ENCODE measurements around the gene STAB1. TPM values are rescaled to one million over a fixed set of nuclear protein-coding genes. Genes with fewer than 3 reads are reported as not detected.
A peak's percentile ranks its signal among the peaks of the same experiment; 100 is the strongest.

Gene STAB1
- total and polyA plus RNA-seq, 2 of the 8 experiments (the other 6 are each of a cell fraction or from before 2014, with no cell fraction given), result 1.0 to 1.9 TPM

- H3K36me3 ChIP-seq (ENCODE audit: control insufficient read depth in 2 of 4, insufficient read depth in 4 of 4, low read length in 3 of 4), result peaks cover 4 to 15% (median 12%) of the 10 kb centered on the region in 4 experiments; a peak in 6 of 8 replicates
- no peak overlapping the region for H3K14ac ChIP-seq (ENCODE audit: insufficient read length)
- no peak overlapping the region for H2BK120ac ChIP-seq (replicated peaks; ENCODE audit: low read depth, low read length)
- no peaks in the 10 kb centered on the region for H3K79me2 ChIP-seq (ENCODE audit: control insufficient read depth in 1 of 2, insufficient read depth in 2 of 2, low read length in 2 of 2)
- no peak overlapping the region for H2BK12ac ChIP-seq (ENCODE audit: low read depth, low read length)
- H4K20me1 ChIP-seq (replicated peaks in 1 of 2; ENCODE audit: control insufficient read depth in 1 of 2, insufficient read depth in 2 of 2, low read length in 2 of 2), result peaks cover 0 to 7% of the 10 kb centered on the region in 2 experiments
- H3K27me3 ChIP-seq (replicated peaks in 1 of 4; ENCODE audit: control insufficient read depth in 3 of 4, extremely low read depth in 1 of 4, insufficient read depth in 3 of 4, low read length in 3 of 4), result no peaks in the 10 kb centered on the region; a peak in 2 of 7 replicates
- 88% methylated on average over 16 of the region's 16 CpGs; no CpG with 5 or more reads in 1 of the 2 experiments for WGBS, 2 experiments (ENCODE audit: extremely low coverage in 1 of 2, insufficient coverage in 1 of 2, insufficient read length in 1 of 2, insufficient replicate concordance in 2 of 2, low coverage in 1 of 2, low lambda C conversion rate in 2 of 2, missing lambda C conversion rate in 1 of 2)
- no peak overlapping the region for H3K27ac ChIP-seq (ENCODE audit: low read depth, low read length)
- POLR2A ChIA-PET (ENCODE audit: partially characterized antibody), result interaction anchor here (1.1 to 1.7 kb wide), 3 partner anchors 10 to 51 kb away, joined by 3 to 5 read pairs (median 3); no protein-coding TSS in a partner anchor
- no peak overlapping the region for H2BK5ac ChIP-seq (ENCODE audit: low read depth, low read length)
- H3K9me3 ChIP-seq (ENCODE audit: insufficient read depth in 2 of 2, low read depth in 1 of 2, low read length in 1 of 2), result no peaks in the 10 kb centered on the region
- no peak overlapping the region for H4K5ac ChIP-seq (ENCODE audit: insufficient read length, low read depth, low read length)
- H4K91ac ChIP-seq (replicated peaks; ENCODE audit: insufficient read length, low read length), result no peak overlapping the region
- H3K4ac ChIP-seq (replicated peaks; ENCODE audit: insufficient read length, low read depth, low read length), result no peak overlapping the region
- peak overlapping the region; percentile 4; the same call in 1 of the 2 replicates for H4K8ac ChIP-seq (ENCODE audit: extremely low read depth, insufficient read depth, low read length)
- H3K23me2 ChIP-seq (ENCODE audit: low read depth, low read length), result no peaks in the 10 kb centered on the region
- no peaks in the 10 kb centered on the region for H3K79me1 ChIP-seq (ENCODE audit: low read depth, low read length)
- no peak overlapping the region for H2BK15ac ChIP-seq (ENCODE audit: low read length)
- no peak overlapping the region for H2AK5ac ChIP-seq (ENCODE audit: low read depth, low read length)
- no peak overlapping the region for H2BK20ac ChIP-seq (ENCODE audit: low read length)
- no peak overlapping the region for H3K18ac ChIP-seq (ENCODE audit: extremely low read depth, low read length)
- H2AFZ ChIP-seq (ENCODE audit: low read length), result no peak overlapping the region
- CTCF ChIA-PET (ENCODE audit: partially characterized antibody), result interaction anchor here (0.8 to 3.6 kb wide), 7 partner anchors 14 to 48 kb away, joined by 3 to 11 read pairs (median 4); no protein-coding TSS in a partner anchor
- no peak overlapping the region for H3K23ac ChIP-seq (ENCODE audit: insufficient read length)
- H3K4me1 ChIP-seq (replicated peaks in 1 of 4; ENCODE audit: control insufficient read depth in 3 of 4, insufficient read depth in 4 of 4, low read length in 3 of 4), result peaks cover 0 to 6% (median under 1%) of the 10 kb centered on the region in 4 experiments; a peak in 3 of 7 replicates
- no peak for FAIRE-seq
- H3K4me3 ChIP-seq (ENCODE audit: extremely low read depth in 1 of 4, insufficient read depth in 2 of 4, low read depth in 3 of 4, low read length in 4 of 4), result no peak overlapping the region
- no peak overlapping the region for H3K9ac ChIP-seq (replicated peaks in 1 of 4; ENCODE audit: extremely low read depth in 1 of 4, low read depth in 3 of 4, low read length in 3 of 4)
- H3K4me2 ChIP-seq (ENCODE audit: insufficient read depth in 1 of 2, low read depth in 2 of 2, low read length in 2 of 2), result no peak overlapping the region
- DNase-seq (ENCODE audit: low read depth in 1 of 2, low spot score in 2 of 2), result no peak
- H3K56ac ChIP-seq (replicated peaks; ENCODE audit: insufficient read length, low read depth, low read length), result no peak overlapping the region
- no peak for TF ChIP-seq YY1 (IDR thresholded peaks at IDR 0.05; ENCODE audit: low read depth, low read length)
- no peak for TF ChIP-seq TCF12 (IDR thresholded peaks at IDR 0.05; ENCODE audit: low read depth, low read length)
- TF ChIP-seq ATF2 (IDR thresholded peaks at IDR 0.05; ENCODE audit: low read length), result no peak
- no peak for TF ChIP-seq KDM5A (IDR thresholded peaks at IDR 0.05; ENCODE audit: low read length)
- TF ChIP-seq HDAC2 (IDR thresholded peaks at IDR 0.05; ENCODE audit: borderline replicate concordance in 1 of 2, low read depth in 2 of 2, low read length in 2 of 2), result no peak
- no peak for TF ChIP-seq MAX (IDR thresholded peaks at IDR 0.05)
- TF ChIP-seq BCL11A (IDR thresholded peaks at IDR 0.05; ENCODE audit: low read depth in 2 of 2, low read length in 2 of 2), result no peak
- no peak for TF ChIP-seq USF2 (IDR thresholded peaks at IDR 0.05; ENCODE audit: low read length)
These were observed 852 bp downstream of the STAB1 start for GRCh38 chr3:52495777-52496602.
